Measurements from ENCODE around the gene ANXA5. TPM values are rescaled to one million over a fixed set of nuclear protein-coding genes. Genes with fewer than 3 reads are reported as not detected.
"Not testable (repeated sequence)": the region's sequence is repeated elsewhere in the genome, so short reads cannot be mapped to it uniquely, and the experiment has no call there.

ANXA5 gene
- polyA plus RNA-seq, 1 of the 3 experiments (the other 2 are of a cell fraction) = 379 TPM

GRCh38 chr4:121660175-121660933, 36.4 kb downstream of the ANXA5 start:
- H3K27me3 ChIP-seq (ENCODE audit: insufficient read depth); H2AFZ ChIP-seq (ENCODE audit: low read depth); H3K9ac ChIP-seq; H3K9me2 ChIP-seq; H3K9me3 ChIP-seq; H4K20me1 ChIP-seq (ENCODE audit: insufficient read depth); H3K4me2 ChIP-seq; H3K27ac ChIP-seq (ENCODE audit: low read depth in 2 of 2, low read length in 1 of 2); DNase-seq; H3K4me3 ChIP-seq (ENCODE audit: low read depth in 2 of 2, low read length in 1 of 2); H3K4me1 ChIP-seq (ENCODE audit: control insufficient read depth in 1 of 2, insufficient read depth in 2 of 2, low read depth in 1 of 2, low read length in 1 of 2); CTCF ChIA-PET; H3K79me2 ChIP-seq (ENCODE audit: insufficient read depth); POLR2A ChIA-PET: not testable (repeated sequence)
- H3F3A ChIP-seq (replicated peaks; ENCODE audit: insufficient read depth) = peaks cover 21% of the 10 kb centered on the region
- WGBS (ENCODE audit: low lambda C conversion rate) = 69% methylated on average over 10 of the region's 10 CpGs
- H3K36me3 ChIP-seq (replicated peaks in 1 of 2; ENCODE audit: control insufficient read depth in 1 of 2, insufficient read depth in 2 of 2, low read length in 1 of 2) = peaks cover 0 to 22% of the 10 kb centered on the region in 2 experiments

- no peaks in the 10 kb centered on the region for H3K79me2 ChIP-seq (ENCODE audit: insufficient read depth)
- WGBS (ENCODE audit: low lambda C conversion rate) = 95% methylated on average over 1 of the region's 1 CpG
- no peak overlapping the region for H3K9ac ChIP-seq
- no peak overlapping the region for H3K27ac ChIP-seq (ENCODE audit: low read depth in 2 of 2, low read length in 1 of 2)
- no peak for TF ChIP-seq GABPA (IDR thresholded peaks at IDR 0.05; ENCODE audit: low read depth)
- no peaks in the 10 kb centered on the region for H3K9me3 ChIP-seq
- H3K4me1 ChIP-seq (ENCODE audit: control insufficient read depth in 1 of 2, insufficient read depth in 2 of 2, low read depth in 1 of 2, low read length in 1 of 2) = no peaks in the 10 kb centered on the region; a peak in 1 of 4 replicates
- POLR2A ChIA-PET = no interaction called here
- H3F3A ChIP-seq (replicated peaks; ENCODE audit: insufficient read depth) = peaks cover 18% of the 10 kb centered on the region
- CTCF ChIA-PET = no interaction called here
- H3K9me2 ChIP-seq = no peaks in the 10 kb centered on the region
- H4K20me1 ChIP-seq (ENCODE audit: insufficient read depth) = no peaks in the 10 kb centered on the region
- no peak overlapping the region for H2AFZ ChIP-seq (ENCODE audit: low read depth)
- H3K4me3 ChIP-seq (ENCODE audit: low read depth in 2 of 2, low read length in 1 of 2) = no peak overlapping the region
- DNase-seq = no peak
- no peaks in the 10 kb centered on the region for H3K27me3 ChIP-seq (ENCODE audit: insufficient read depth)
- H3K36me3 ChIP-seq (replicated peaks in 1 of 2; ENCODE audit: control insufficient read depth in 1 of 2, insufficient read depth in 2 of 2, low read length in 1 of 2) = peaks cover 0 to 10% of the 10 kb centered on the region in 2 experiments
- H3K4me2 ChIP-seq = no peak overlapping the region
These were observed 38.7 kb downstream of the ANXA5 start for GRCh38 chr4:121658125-121658524.

- Histone ChIP-seq H3K27ac (ENCODE audit: low read depth in 2 of 2, low read length in 1 of 2) (no peak overlapping the region; a peak in 1 of 4 replicates), H3K9me3 (no peaks in the 10 kb centered on the region), H3K36me3 (replicated peaks in 1 of 2; ENCODE audit: control insufficient read depth in 1 of 2, insufficient read depth in 2 of 2, low read length in 1 of 2) (no peaks in the 10 kb centered on the region), H3F3A (replicated peaks; ENCODE audit: insufficient read depth) (peaks cover 18% of the 10 kb centered on the region), H2AFZ (ENCODE audit: low read depth) (no peak overlapping the region), H3K4me2 (0 out of 2 replicates have a peak overlapping the region, but pooled peaks have one; percentile 54), H3K79me2 (ENCODE audit: insufficient read depth) (no peaks in the 10 kb centered on the region), H3K4me1 (ENCODE audit: control insufficient read depth in 1 of 2, insufficient read depth in 2 of 2, low read depth in 1 of 2, low read length in 1 of 2) (no peaks in the 10 kb centered on the region; a peak in 1 of 4 replicates), H3K9ac (no peak overlapping the region), H3K27me3 (ENCODE audit: insufficient read depth) (no peaks in the 10 kb centered on the region), H3K4me3 (ENCODE audit: low read depth in 2 of 2, low read length in 1 of 2) (no peak overlapping the region; a peak in 1 of 4 replicates), H3K9me2 (no peaks in the 10 kb centered on the region), H4K20me1 (ENCODE audit: insufficient read depth) (no peaks in the 10 kb centered on the region)
- WGBS (ENCODE audit: low lambda C conversion rate) = 42% methylated on average over 5 of the region's 5 CpGs
- ChIA-PET CTCF (interaction anchor here (0.7 to 4.0 kb wide), 13 partner anchors 8 to 290 kb away, joined by 3 to 16 read pairs (median 3); no protein-coding TSS in a partner anchor), POLR2A (no interaction called here)
- peak; percentile 33 for DNase-seq
- no peak for TF ChIP-seq NFIC (IDR thresholded peaks at IDR 0.05; ENCODE audit: borderline replicate concordance)
- TF ChIP-seq YY1 (IDR thresholded peaks at IDR 0.05; ENCODE audit: low read depth) = no peak
- TF ChIP-seq TAF1 (IDR thresholded peaks at IDR 0.05; ENCODE audit: borderline replicate concordance, low read depth, low read length) = no peak
- no peak for TF ChIP-seq RXRA (IDR thresholded peaks at IDR 0.05; ENCODE audit: borderline replicate concordance, low read depth)
- TF ChIP-seq REST (IDR thresholded peaks at IDR 0.05; ENCODE audit: low read depth, low read length) = no peak
- TF ChIP-seq FOSL2 (IDR thresholded peaks at IDR 0.05; ENCODE audit: borderline replicate concordance, low read depth) = no peak
- TF ChIP-seq RCOR1 (IDR thresholded peaks at IDR 0.05; ENCODE audit: low read length) = no peak
- no peak for TF ChIP-seq GATA2 (CRISPR knock-in tag; IDR thresholded peaks at IDR 0.05)
- TF ChIP-seq RAD21 (IDR thresholded peaks at IDR 0.05; ENCODE audit: low read length) = peak; percentile 72
- no peak for TF ChIP-seq SIN3A (IDR thresholded peaks at IDR 0.05; ENCODE audit: borderline replicate concordance, low read depth, low read length)
- TF ChIP-seq MAX (IDR thresholded peaks at IDR 0.05; ENCODE audit: low read depth) = no peak
- no peak for TF ChIP-seq CHD2 (IDR thresholded peaks at IDR 0.05; ENCODE audit: low read length, partially characterized antibody)
- peak; percentile 70 for TF ChIP-seq CTCF (IDR thresholded peaks at IDR 0.05)
- no peak for TF ChIP-seq FOXJ3 (CRISPR knock-in tag; IDR thresholded peaks at IDR 0.05)
- TF ChIP-seq SMC3 (IDR thresholded peaks at IDR 0.05; ENCODE audit: low read depth, low read length) = peak; percentile 37
These were observed 40.5 kb downstream of the ANXA5 start for GRCh38 chr4:121656269-121656641.
